Measurements from ENCODE around the gene ARHGEF35. TPM values are rescaled to one million over a fixed set of nuclear protein-coding genes. Genes with fewer than 3 reads are reported as not detected.
"Not testable (repeated sequence)": the region's sequence is repeated elsewhere in the genome, so short reads cannot be mapped to it uniquely, and the experiment has no call there.

The ARHGEF35 gene
- total RNA-seq (2014; rRNA removed; shearing (Covaris generic)) = 0.11 TPM in 1 of 2 replicates, not detected in the other
- polyA plus RNA-seq (2015; cell fraction: cytosol; rRNA removed) = 0.06 TPM in 1 of 2 replicates, not detected in the other
- 0.11 TPM in 1 of 2 replicates, not detected in the other for polyA plus RNA-seq (2015; cell fraction: nucleus; rRNA removed)

DNA sequence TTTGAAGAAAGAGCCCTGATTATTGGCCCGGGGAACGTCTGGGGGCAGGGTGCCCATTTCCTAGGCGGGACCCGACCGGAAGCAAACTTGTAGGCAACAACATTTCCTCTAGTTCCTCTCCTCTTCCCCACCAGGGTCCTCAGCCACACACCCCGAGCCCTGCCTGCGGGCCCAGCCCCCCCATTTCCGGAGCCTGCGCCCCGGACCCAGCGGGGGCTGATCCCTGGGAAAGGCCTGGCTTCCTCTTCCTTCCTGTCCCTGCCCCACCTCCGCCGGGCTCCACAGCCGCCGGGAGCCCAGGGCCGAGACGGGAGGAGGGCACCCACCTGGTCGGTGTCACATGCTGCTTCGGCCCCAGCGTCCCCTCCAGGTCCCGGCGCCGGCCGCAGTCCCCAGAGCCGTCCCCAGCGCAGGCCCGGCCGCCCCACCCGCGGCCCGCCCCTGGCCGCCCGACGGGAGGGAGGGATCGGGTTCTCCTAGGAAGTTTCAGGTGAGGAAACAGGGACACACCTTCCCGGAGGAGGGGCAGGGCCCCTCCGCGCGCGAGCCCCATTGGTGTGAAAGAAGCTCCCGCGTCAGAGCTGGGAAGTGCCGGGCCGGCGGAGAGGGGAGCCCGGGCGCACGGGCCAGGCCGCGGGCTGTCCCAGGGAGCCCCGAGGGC lies at the start of gene ARHGEF35:
Gene ARHGEF35, minus strand, starts transcription at position 622 of the 661 bp plus-strand sequence. CDS start 7,450 bp downstream, outside the sequence.
- DNase-seq (ENCODE audit: low read depth) = not testable (repeated sequence)

DNA sequence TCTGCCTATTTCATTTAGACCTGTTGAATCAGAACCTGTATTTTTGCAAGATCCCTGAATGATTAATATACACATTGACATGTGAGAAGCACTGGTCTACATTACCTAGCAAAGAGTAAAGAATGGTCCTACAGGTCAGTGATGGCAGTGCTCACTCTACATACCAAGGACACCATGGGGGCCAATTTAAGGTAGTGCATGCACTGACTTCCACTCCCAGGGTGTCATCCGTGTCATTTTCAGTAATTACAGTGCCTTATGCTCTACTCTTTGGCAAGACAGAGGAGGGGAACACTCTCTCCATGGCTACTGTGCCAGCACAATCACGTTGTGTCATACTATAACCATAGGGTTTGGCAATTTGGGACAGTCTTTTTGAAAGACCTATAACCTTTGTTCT lies 49.7 kb upstream of the ARHGEF35 start:
- not testable (repeated sequence) for DNase-seq (ENCODE audit: low read depth)

DNA sequence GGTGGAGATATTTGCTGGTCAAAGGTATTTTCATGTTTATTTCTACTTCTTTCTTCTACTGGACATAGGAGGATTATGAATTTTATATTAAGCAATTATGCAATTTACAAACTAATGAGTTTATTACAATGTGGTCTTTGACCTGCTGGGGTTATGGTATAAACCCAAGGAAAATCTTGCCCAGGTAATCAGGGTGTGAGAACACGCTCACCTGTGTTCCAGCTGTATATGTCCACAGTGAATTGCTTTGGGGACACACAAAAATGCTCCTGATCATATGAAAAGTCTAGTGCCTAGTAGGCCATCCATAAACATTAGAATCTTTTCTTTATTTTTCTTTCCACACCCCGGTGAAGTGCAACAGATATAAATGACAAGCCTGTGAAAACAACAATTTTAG lies 43.7 kb upstream of the ARHGEF35 start, which contains the start of gene OR2A42:
Gene OR2A42, minus strand, starts transcription at position 241 of the 400 bp plus-strand sequence. CDS start 6,762 bp downstream, outside the sequence.
- DNase-seq (ENCODE audit: low read depth) = not testable (repeated sequence)

DNA sequence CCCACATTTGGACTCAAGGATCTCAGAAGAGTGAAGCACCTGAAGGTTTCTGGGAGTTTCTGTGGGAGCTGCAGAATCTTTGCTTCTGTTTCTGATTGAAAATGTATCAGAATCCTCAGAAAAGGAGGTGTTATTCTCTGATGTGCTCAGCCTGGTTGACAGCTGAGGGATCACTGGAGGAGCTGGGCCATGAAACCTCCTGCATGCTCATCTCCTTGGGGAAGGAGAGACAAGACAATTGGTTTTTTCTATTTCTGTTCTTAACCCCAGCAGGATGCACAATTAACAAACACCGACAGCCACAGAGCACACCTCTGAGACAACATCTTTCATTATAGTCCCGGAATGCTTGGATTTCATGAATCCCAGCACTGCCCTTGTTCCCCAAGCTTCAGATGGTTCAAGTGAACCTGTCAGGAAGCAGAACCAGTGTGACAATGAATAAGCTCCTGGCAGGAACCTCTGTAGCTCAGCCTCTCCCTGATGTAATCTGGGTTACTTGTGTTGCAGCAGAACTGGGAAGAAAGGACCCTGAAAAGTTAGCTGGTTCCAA lies 43.0 kb upstream of the ARHGEF35 start:
- not testable (repeated sequence) for DNase-seq (ENCODE audit: low read depth)

DNA sequence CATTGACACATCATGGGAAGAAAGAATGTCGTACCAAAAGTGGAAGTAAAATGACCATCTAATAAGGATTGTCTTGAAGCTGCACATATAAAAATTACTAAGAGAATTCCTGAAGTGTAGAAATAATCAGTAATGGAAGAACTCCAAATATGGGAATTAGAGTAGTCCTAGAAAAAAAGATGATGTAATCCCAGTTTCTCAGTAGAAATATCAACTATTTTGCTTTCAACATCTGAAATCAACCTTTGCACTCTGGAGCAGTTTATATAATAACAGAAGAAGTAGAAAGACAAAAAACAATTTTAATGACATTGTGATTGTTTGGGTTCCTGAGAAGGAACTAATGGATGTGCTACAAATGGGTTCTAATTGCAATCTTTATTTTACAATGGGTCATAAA lies 37.4 kb upstream of the ARHGEF35 start:
- DNase-seq (ENCODE audit: low read depth) = not testable (repeated sequence)

- DNase-seq (ENCODE audit: low read depth) = not testable (repeated sequence)
Measured at GRCh38 chr7:144231027-144231426, 35.4 kb upstream of the ARHGEF35 start.

- DNase-seq (ENCODE audit: low read depth) = not testable (repeated sequence)
Measured at GRCh38 chr7:144228810-144229209, 33.2 kb upstream of the ARHGEF35 start.

GRCh38 chr7:144226866-144227265 lies 31.2 kb upstream of the ARHGEF35 start:
- not testable (repeated sequence) for DNase-seq (ENCODE audit: low read depth)

GRCh38 chr7:144223675-144224074 lies 28.0 kb upstream of the ARHGEF35 start:
- DNase-seq (ENCODE audit: low read depth) = not testable (repeated sequence)

GRCh38 chr7:144220531-144220930 lies 24.9 kb upstream of the ARHGEF35 start:
- DNase-seq (ENCODE audit: low read depth) = not testable (repeated sequence)

DNA sequence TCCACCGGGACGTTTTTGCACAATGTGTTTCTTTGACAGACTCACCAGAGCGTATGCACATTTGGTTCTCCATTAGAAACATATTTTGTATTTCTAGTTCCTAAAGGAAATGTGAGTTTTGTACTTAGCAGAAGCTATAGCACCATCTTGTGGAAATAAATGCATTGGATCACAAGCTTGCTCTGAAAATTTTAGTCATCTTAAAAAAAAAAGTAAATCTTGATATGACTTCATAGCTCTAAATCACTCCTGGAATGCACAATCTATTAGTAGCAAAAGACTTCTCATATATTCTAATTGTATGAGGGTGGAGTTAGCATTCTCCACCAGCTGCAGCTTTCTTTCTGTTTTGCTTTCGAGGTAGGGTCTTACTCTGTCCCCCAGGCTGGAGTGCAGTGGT lies 23.5 kb upstream of the ARHGEF35 start:
- not testable (repeated sequence) for DNase-seq (ENCODE audit: low read depth)

GRCh38 chr7:144218581-144218980 lies 22.9 kb upstream of the ARHGEF35 start:
- DNase-seq (ENCODE audit: low read depth) = not testable (repeated sequence)

GRCh38 chr7:144217200-144217599 lies 21.6 kb upstream of the ARHGEF35 start:
- DNase-seq (ENCODE audit: low read depth) = not testable (repeated sequence)

DNA sequence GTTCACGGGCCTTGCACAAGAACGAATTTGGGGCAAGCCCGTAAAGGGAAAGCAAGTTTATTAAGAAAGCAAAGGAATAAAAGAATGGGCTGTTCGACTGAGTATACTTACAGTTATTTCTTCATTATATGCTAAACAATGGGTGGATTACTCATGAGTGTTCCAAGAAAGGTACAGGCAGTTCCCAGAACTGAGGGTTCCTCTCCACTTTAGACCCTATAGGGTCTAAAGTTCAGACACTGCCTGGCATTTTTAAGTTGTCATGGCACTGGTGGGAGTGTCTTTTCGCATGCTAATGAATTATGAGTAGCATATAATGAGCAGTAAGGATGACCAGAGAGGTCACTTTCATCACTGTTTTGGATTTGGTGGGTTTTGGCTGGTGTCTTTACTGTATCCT lies 9.7 kb upstream of the ARHGEF35 start:
- DNase-seq (ENCODE audit: low read depth) = not testable (repeated sequence)

- DNase-seq (ENCODE audit: low read depth) = not testable (repeated sequence)
Measured at GRCh38 chr7:144203086-144203485, 7.5 kb upstream of the ARHGEF35 start.

DNA sequence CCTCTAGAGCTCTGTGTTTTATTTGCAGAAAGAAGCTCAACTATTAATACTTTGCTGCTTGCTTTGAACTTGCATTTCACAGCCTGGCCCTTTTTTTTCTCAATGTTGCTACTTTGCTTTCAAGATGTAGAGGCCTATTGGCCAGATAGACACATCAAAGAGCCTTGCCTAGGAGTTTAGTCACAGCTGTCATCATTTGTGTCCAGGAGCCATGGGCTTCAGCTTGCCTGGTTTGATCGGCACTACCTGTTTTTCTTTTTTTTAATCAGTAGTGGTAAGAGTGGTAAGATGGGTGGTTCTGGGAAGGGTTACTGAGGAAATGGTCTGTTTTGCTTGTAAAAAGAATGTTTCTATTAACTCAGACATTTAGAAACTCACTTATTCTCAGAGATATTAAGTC lies 6.3 kb upstream of the ARHGEF35 start:
- not testable (repeated sequence) for DNase-seq (ENCODE audit: low read depth)

- DNase-seq (ENCODE audit: low read depth) = not testable (repeated sequence)
Measured at GRCh38 chr7:144198934-144199333, 3.3 kb upstream of the ARHGEF35 start.

GRCh38 chr7:144194453-144194852 lies 1.2 kb downstream of the ARHGEF35 start:
- not testable (repeated sequence) for DNase-seq (ENCODE audit: low read depth)

DNA sequence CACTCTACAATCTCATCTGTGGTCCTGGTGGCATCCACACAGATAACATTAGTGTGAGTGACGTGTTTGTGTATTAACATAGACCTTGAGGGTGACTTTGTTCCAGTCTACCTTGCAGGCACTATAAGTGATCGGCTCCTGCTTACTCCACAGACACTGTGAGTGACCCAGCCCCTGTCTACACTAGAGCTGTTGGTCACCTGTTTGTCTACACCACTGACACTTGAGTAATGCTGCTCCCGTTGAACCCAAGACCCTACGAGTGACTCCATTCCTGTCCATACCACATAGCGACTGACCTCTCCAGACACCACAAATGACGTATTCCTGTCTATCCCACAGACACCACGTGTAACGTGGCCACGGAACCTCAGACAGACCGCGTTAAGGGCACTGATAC lies 1.9 kb downstream of the ARHGEF35 start:
- DNase-seq (ENCODE audit: low read depth) = not testable (repeated sequence)

DNA sequence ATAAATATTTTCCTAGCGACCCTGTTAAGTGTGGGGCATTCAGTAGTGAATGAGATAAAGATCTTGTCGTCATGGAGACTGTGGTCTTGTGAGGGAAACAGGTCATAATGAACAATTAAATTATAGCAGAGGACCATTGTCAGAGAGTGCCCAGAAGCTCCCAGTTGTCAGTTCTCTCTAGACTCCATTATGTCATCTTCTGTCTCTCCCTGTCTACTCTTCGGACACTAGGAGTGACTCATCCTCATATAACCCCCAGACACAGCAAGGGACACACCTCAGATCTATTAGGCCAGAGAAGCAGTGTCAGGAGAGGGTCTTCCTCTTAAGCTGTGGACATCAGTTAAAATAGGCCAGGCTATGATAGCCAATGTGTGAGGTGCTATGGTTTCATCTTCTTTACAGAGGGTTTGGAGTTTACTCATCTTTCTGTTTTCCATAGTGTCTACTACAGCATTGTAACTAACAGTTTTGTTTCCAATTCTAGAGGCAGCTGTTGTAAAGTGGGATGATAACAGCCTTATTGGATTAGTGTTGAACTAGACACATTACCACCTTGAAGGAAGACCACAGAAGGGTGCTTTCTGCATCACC lies 7.0 kb downstream of the ARHGEF35 start:
- not testable (repeated sequence) for DNase-seq (ENCODE audit: low read depth)

- not testable (repeated sequence) for DNase-seq (ENCODE audit: low read depth)
Measured at GRCh38 chr7:144187848-144188247, 7.8 kb downstream of the ARHGEF35 start.

- not testable (repeated sequence) for DNase-seq (ENCODE audit: low read depth)
Measured at GRCh38 chr7:144183166-144183565, 12.5 kb downstream of the ARHGEF35 start, which contains the start of gene CTAGE4. Gene CTAGE4 (plus strand): TSS chr7:144183466. CDS start chr7:144183504, 38 bp downstream.

Data from HT1080 (cell line).